ENCODE measurements around the gene TRAPPC3L. TPM values are rescaled to one million over a fixed set of nuclear protein-coding genes. Genes with fewer than 3 reads are reported as not detected.
A peak's percentile ranks its signal among the peaks of the same experiment; 100 is the strongest.

Gene TRAPPC3L
- total and polyA plus RNA-seq, 3 donors from 2014 or later = 0.37 to 0.39 TPM; not detected in 1

GRCh38 chr6:116514111-116514510, 31.4 kb downstream of the TRAPPC3L start:
- Histone ChIP-seq H3K9me3 (no peaks in the 10 kb centered on the region), H3K4me1 (no peaks in the 10 kb centered on the region), H3K4me3 (no peak overlapping the region), H3K27me3 (no peaks in the 10 kb centered on the region), H3K36me3 (ENCODE audit: low read depth, missing control alignments) (no peaks in the 10 kb centered on the region), H3K27ac (no peak overlapping the region)
- no peak for TF ChIP-seq CTCF (IDR thresholded peaks at IDR 0.05)
- no peak for TF ChIP-seq POLR2A (IDR thresholded peaks at IDR 0.05)
- intact Hi-C loops (cut with DNase I; ENCODE audit: low total_unique reads) = no loop called here
- no peak for DNase-seq
- WGBS, 2 donors = 85 to 93% methylated on average over 4 of the region's 4 CpGs

GRCh38 chr6:116513224-116513875, 32.1 kb downstream of the TRAPPC3L start:
- Histone ChIP-seq H3K36me3 (ENCODE audit: low read depth, missing control alignments) (no peaks in the 10 kb centered on the region), H3K9me3 (no peaks in the 10 kb centered on the region), H3K4me3 (no peak overlapping the region), H3K27me3 (no peaks in the 10 kb centered on the region), H3K4me1 (no peaks in the 10 kb centered on the region), H3K27ac (no peak overlapping the region)
- intact Hi-C loops (cut with DNase I; ENCODE audit: low total_unique reads) = no loop called here
- 88 to 92% methylated on average over 2 of the region's 2 CpGs for WGBS, 2 donors
- no peak for DNase-seq
- no peak for TF ChIP-seq POLR2A (IDR thresholded peaks at IDR 0.05)
- TF ChIP-seq CTCF (IDR thresholded peaks at IDR 0.05) = no peak

- H3K36me3 ChIP-seq (ENCODE audit: low read depth, missing control alignments) = no peaks in the 10 kb centered on the region
- no peaks in the 10 kb centered on the region for H3K4me1 ChIP-seq
- no peak overlapping the region for H3K4me3 ChIP-seq
- H3K27ac ChIP-seq = peak overlapping the region in 1 of 2 donors; percentile 74
- TF ChIP-seq POLR2A (IDR thresholded peaks at IDR 0.05) = no peak
- TF ChIP-seq CTCF (IDR thresholded peaks at IDR 0.05) = no peak
- intact Hi-C loops (cut with DNase I; ENCODE audit: low total_unique reads) = no loop called here
- H3K9me3 ChIP-seq = no peaks in the 10 kb centered on the region
- no peak for DNase-seq
- H3K27me3 ChIP-seq = no peaks in the 10 kb centered on the region
These were observed 32.8 kb downstream of the TRAPPC3L start for GRCh38 chr6:116512734-116513133.

- intact Hi-C loops (cut with DNase I; ENCODE audit: low total_unique reads) = no loop called here
- WGBS, 2 donors = 10 to 12% methylated on average over 4 of the region's 4 CpGs
- Histone ChIP-seq H3K36me3 (ENCODE audit: low read depth, missing control alignments) (no peaks in the 10 kb centered on the region), H3K4me3 (peak overlapping the region; percentile 1 to 27), H3K4me1 (no peaks in the 10 kb centered on the region), H3K9me3 (no peaks in the 10 kb centered on the region), H3K27ac (peak overlapping the region; percentile 65 to 74), H3K27me3 (no peaks in the 10 kb centered on the region)
- TF ChIP-seq CTCF (IDR thresholded peaks at IDR 0.05) (no peak), POLR2A (IDR thresholded peaks at IDR 0.05) (no peak)
- DNase-seq = no peak
These were observed 33.3 kb downstream of the TRAPPC3L start for GRCh38 chr6:116512111-116512559.
